Measurements from ENCODE around the gene HRH2.

The HRH2 gene, protein sequence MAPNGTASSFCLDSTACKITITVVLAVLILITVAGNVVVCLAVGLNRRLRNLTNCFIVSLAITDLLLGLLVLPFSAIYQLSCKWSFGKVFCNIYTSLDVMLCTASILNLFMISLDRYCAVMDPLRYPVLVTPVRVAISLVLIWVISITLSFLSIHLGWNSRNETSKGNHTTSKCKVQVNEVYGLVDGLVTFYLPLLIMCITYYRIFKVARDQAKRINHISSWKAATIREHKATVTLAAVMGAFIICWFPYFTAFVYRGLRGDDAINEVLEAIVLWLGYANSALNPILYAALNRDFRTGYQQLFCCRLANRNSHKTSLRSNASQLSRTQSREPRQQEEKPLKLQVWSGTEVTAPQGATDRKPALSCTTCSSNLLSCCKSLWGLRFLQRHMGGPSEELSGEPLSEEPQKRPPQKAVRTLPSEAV

DNA sequence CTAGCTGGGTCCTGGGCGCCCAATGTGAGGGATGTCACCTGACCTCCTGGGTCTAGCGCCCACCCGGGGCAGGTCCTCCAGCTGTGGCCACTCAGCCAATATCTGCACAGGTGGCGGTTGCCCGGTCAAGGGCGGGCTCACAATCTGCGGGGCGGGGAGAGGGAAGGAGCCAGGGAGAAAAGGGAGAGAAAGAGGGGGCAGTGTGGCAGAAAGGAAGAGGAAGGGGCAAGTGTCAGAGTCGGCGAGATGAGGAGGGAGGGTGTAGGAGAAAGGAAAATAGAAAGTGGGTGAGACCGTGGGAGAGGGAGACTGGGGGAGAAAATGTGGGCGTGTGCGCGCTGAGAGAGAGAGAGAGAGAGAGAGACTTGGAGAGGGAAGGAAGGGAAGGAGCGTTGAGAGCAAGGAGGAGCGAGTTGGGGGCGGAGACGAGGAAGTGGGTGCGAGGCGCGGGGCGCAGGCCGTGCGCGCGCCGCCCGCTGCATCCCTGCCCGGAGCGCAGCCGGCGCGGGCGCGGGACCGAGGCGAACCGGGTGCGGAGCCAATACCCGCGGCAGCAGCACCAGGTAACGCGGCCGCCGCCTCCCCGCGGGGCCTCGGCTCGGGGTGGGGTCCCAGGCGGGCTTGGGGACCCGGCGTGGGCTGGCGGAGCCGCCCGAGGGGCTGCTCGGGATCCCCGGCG, at the start of gene HRH2:
Gene HRH2 (plus strand): TSS at position 479 of the 679 bp plus-strand sequence. CDS start 25,163 bp downstream, outside the sequence.
- H3K4me3 ChIP-seq (ENCODE audit: low read depth, low read length): peak within 1 kb of the TSS; percentile 18; the same call in 1 of the 2 replicates
- TF ChIP-seq, protein P1, sequence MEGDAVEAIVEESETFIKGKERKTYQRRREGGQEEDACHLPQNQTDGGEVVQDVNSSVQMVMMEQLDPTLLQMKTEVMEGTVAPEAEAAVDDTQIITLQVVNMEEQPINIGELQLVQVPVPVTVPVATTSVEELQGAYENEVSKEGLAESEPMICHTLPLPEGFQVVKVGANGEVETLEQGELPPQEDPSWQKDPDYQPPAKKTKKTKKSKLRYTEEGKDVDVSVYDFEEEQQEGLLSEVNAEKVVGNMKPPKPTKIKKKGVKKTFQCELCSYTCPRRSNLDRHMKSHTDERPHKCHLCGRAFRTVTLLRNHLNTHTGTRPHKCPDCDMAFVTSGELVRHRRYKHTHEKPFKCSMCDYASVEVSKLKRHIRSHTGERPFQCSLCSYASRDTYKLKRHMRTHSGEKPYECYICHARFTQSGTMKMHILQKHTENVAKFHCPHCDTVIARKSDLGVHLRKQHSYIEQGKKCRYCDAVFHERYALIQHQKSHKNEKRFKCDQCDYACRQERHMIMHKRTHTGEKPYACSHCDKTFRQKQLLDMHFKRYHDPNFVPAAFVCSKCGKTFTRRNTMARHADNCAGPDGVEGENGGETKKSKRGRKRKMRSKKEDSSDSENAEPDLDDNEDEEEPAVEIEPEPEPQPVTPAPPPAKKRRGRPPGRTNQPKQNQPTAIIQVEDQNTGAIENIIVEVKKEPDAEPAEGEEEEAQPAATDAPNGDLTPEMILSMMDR (IDR thresholded peaks at IDR 0.05; ENCODE audit: control insufficient read depth, extremely low read depth, insufficient read depth): no peak
- no peak for DNase-seq (ENCODE audit: low read depth)

DNA sequence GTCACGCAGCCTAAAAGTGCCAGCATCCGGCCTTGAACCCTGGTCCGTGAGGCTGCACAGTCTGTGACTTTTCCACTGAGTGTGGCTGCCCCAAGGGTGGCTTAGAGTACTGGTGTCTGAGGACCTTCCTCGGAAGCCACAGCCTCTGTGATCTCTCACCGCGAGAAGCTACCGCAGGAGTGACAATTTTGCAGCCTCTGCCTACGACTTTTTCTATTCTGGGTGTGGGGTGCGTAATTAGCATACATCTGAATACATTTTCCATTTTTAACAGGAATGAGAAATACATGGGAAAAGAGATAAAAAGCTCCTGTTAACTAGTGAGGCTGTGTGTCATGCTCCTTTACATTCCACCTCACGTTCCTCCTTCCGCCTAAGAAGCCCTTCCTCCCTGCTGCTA, 48.3 kb upstream of the HRH2 start:
- TF ChIP-seq, protein P1 (IDR thresholded peaks at IDR 0.05; ENCODE audit: control insufficient read depth, extremely low read depth, insufficient read depth): no peak
- DNase-seq (ENCODE audit: low read depth): no peak
- H3K4me3 ChIP-seq (ENCODE audit: low read depth, low read length): no peak overlapping the region

DNA sequence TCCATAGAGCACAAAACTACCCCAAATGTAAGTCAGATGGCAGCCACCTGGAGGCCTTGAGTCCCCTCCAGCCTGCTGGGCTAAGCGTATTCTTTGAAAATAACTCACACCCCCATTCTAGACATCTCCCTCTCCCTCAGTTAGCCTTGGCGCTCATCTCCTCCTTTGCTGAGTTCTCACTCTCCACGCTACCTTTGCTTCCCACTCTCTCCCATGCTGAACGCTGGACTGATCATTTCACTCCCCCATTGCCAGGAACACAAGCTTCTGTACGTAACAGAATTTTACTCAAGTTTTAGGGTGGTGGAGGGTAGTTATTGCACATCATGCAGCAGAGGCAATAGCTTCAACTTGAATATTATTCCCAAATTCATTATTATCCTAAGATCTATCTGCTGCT, 47.5 kb upstream of the HRH2 start:
- DNase-seq (ENCODE audit: low read depth): no peak
- TF ChIP-seq, protein P1 (IDR thresholded peaks at IDR 0.05; ENCODE audit: control insufficient read depth, extremely low read depth, insufficient read depth): no peak
- H3K4me3 ChIP-seq (ENCODE audit: low read depth, low read length): no peak overlapping the region

DNA sequence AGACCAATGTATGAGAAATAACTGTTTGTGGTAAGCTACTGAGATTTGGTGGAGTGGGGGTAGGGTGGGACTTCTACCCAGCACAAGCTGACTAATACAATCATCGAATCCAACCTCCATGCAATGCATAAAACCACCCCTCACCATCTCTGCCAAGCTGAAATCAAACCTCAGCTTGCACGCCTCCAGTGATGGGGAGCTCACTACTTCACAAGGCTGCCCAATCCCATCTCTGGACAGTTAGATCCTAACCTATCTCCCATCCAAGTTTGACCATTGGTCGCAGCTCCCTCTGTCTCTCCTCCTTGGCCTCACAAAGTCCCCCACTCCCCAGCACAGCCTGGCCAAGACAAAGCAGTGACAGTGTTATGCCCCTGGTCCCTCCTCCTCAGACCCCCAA, 47.0 kb upstream of the HRH2 start:
- H3K4me3 ChIP-seq (ENCODE audit: low read depth, low read length): no peak overlapping the region
- no peak for DNase-seq (ENCODE audit: low read depth)
- TF ChIP-seq, protein P1 (IDR thresholded peaks at IDR 0.05; ENCODE audit: control insufficient read depth, extremely low read depth, insufficient read depth): no peak

DNA sequence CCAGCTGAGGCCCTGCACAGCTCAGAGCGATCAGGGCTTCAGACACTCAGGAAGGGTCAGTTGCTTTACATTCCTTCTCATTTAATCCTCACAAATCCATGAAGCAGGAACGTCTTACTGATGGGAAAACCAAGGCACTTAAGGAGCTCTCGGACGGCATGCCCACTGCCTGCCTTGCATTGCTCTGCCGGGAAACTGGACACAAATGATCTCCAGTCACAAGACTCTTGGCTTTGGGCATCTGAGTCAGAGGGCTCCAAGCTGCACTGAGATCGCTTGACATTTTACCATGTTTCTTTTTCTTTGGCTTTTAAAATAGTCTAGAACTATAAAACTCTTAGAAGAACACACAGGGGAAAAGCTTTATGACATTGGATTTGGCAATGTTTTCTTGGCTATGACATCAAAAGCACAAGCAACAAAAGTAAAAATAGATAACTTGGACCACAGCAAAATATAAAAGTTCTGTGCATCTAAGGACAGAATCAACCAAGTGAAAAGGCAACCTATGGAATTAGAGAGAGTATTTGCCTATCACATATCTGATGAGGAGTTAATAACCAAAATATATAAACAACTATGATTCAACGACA, 43.6 kb upstream of the HRH2 start:
- DNase-seq (ENCODE audit: low read depth): no peak
- no peak overlapping the region for H3K4me3 ChIP-seq (ENCODE audit: low read depth, low read length)
- TF ChIP-seq, protein P1 (IDR thresholded peaks at IDR 0.05; ENCODE audit: control insufficient read depth, extremely low read depth, insufficient read depth): no peak

DNA sequence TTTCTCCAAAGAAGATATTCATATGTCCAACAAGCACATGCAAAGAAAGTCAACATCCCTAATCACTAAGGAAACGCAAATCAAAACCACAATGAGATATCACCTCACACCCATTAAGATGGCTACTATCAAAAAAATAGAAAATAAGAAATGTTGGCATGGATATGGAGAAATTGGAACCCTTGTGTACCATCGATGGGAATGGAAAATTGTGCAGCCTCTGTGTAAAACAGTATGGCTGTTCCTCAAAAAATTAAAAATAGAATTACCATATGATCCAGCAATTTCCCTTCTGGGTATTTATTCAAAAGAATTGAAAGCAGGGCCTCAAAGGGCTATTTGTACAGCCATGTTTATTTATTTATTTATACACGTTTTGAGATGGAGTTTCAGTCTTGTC, 43.0 kb upstream of the HRH2 start:
- H3K4me3 ChIP-seq (ENCODE audit: low read depth, low read length): no peak overlapping the region
- no peak for DNase-seq (ENCODE audit: low read depth)
- TF ChIP-seq, protein P1 (IDR thresholded peaks at IDR 0.05; ENCODE audit: control insufficient read depth, extremely low read depth, insufficient read depth): no peak

Measured in LNCaP clone FGC (cell line).